T-helper 1 cell treated with Interleukin-12 subunit alpha and Interleukin-12 subunit beta and Interleukin-4 antibody, amounts not matched to agents 30 ng/mL and 1 ng/mL, for 36 hours (primary cell): ENCODE results near the gene KCNC1. TPM values are rescaled to one million over a fixed set of nuclear protein-coding genes. Genes with fewer than 3 reads are reported as not detected.

Experiments
- intact Hi-C: fragments of 100-400 bp; cut with micrococcal nuclease; formaldehyde crosslinking; loops from one replicate; pipeline ENCODE4 v1.15.1; 2024
- total RNA-seq: library from RNA; stranded (reverse); gene quantifications from 2 replicates; pipeline ENCODE4 v1.2.3, GENCODE V29; 2022

Gene KCNC1
- total RNA-seq, 1 donor from 2014 or later: not detected

GRCh38 chr11:17714870-17715269 is 19.7 kb upstream of the KCNC1 start:
- intact Hi-C loops: no loop called here

- intact Hi-C loops: no loop called here
Observed at GRCh38 chr11:17716807-17717206, 17.8 kb upstream of the KCNC1 start.

- intact Hi-C loops: no loop called here
Observed at GRCh38 chr11:17718015-17718414, 16.6 kb upstream of the KCNC1 start.

- intact Hi-C loops: no loop called here
Observed at GRCh38 chr11:17718510-17718962, 16.0 kb upstream of the KCNC1 start.

GRCh38 chr11:17719028-17719937 is 15.3 kb upstream of the KCNC1 start, which contains the start of gene MYOD1:
MYOD1 (plus strand) TSS chr11:17719571; CDS start chr11:17719783, 212 bp downstream.
- intact Hi-C loops: no loop called here

GRCh38 chr11:17719938-17720795 is 14.4 kb upstream of the KCNC1 start:
- intact Hi-C loops: loop anchor here (5.0 kb wide), 1 partner anchor 1108 kb away; no protein-coding TSS in a partner anchor

- intact Hi-C loops: loop anchor here (5.0 kb wide), 1 partner anchor 1108 kb away; no protein-coding TSS in a partner anchor
Observed at GRCh38 chr11:17720796-17721171, 13.8 kb upstream of the KCNC1 start.

- intact Hi-C loops: loop anchor here (5.0 kb wide), 1 partner anchor 1109 kb away; no protein-coding TSS in a partner anchor
Observed at GRCh38 chr11:17721242-17721999, 13.2 kb upstream of the KCNC1 start.

- intact Hi-C loops: loop anchor here (5.0 kb wide), 1 partner anchor 1110 kb away; no protein-coding TSS in a partner anchor
Observed at GRCh38 chr11:17722000-17722643, 12.5 kb upstream of the KCNC1 start.

GRCh38 chr11:17724020-17724908 is 10.3 kb upstream of the KCNC1 start:
- intact Hi-C loops: loop anchor here (5.0 kb wide), 1 partner anchor 1112 kb away; no protein-coding TSS in a partner anchor

- intact Hi-C loops: no loop called here
Observed at GRCh38 chr11:17725174-17725573, 9.4 kb upstream of the KCNC1 start.

- intact Hi-C loops: no loop called here
Observed at GRCh38 chr11:17730137-17730536, 4.4 kb upstream of the KCNC1 start.

- intact Hi-C loops: loop anchor here (1.0 kb wide), 3 partner anchors 132 to 375 kb away; partner anchors contain the start of gene SAAL1
Observed at GRCh38 chr11:17730608-17731462, 3.7 kb upstream of the KCNC1 start.

- intact Hi-C loops: no loop called here
Observed at GRCh38 chr11:17733261-17733660, 1.3 kb upstream of the KCNC1 start.

- intact Hi-C loops: loop anchor here (5.0 kb wide), 1 partner anchor 1128 kb away; no protein-coding TSS in a partner anchor
Observed at GRCh38 chr11:17734986-17735817, 621 bp downstream of the KCNC1 start.

GRCh38 chr11:17735818-17736578 is 1.4 kb downstream of the KCNC1 start:
- intact Hi-C loops: loop anchor here (5.0 kb wide), 1 partner anchor 1129 kb away; no protein-coding TSS in a partner anchor

- intact Hi-C loops: loop anchor here (5.0 kb wide), 1 partner anchor 1129 kb away; no protein-coding TSS in a partner anchor
Observed at GRCh38 chr11:17736579-17736893, 2.0 kb downstream of the KCNC1 start.
